ENCODE data around the gene PRAMEF20.

PRAMEF20 gene

GRCh38 chr1:13462682-13463081 is 52.4 kb downstream of the PRAMEF20 start:
- DNase-seq (ENCODE audit: low read depth) = no peak

- DNase-seq (ENCODE audit: low read depth) = no peak
Measured at GRCh38 chr1:13465515-13465914, 55.3 kb downstream of the PRAMEF20 start.

- no peak for DNase-seq (ENCODE audit: low read depth)
Measured at GRCh38 chr1:13469343-13469742, 59.1 kb downstream of the PRAMEF20 start.
